Measurements from ENCODE around the gene ACAP3. TPM values are rescaled to one million over a fixed set of nuclear protein-coding genes. Genes with fewer than 3 reads are reported as not detected.

Gene ACAP3
- total RNA-seq, 1 donor from 2014 or later = 10.7 TPM

DNA sequence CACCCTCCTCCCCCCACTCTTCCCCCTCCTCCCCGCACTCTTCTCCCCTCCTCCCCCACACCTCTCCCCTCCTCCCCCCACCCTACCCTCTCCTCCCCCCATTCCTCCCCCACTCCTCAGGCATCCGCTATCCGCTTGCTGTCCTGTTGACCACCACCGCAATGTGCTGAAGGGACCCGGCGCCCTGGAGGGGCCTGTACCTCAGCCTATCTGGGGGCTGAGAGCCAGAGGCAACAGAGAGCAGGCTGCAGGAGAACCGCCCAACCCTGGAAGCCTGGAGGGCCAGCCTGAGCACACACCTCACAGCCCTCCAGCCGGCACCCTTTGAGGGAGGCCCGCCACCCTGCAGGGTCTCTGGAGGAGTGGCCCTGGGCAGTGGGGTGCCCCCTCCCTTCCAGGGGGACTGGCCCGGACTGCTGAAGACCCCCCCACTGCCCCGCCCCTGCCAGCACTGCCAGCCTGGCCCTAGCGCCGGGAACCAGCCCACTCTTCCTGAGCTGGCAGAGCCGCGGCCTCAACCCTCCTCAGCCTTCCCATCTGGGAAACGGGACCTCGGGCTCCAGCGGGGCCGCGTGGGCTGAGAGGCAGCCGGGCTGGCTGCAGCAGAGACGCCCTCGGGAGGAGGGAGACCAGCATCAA, 62.4 kb downstream of the ACAP3 start:
- H3F3A ChIP-seq (ENCODE audit: low read depth) = peaks cover 5% of the 10 kb centered on the region
- peaks cover 30% of the 10 kb centered on the region for H3K27me3 ChIP-seq
- no peaks in the 10 kb centered on the region for H3K9me3 ChIP-seq (ENCODE audit: low read depth)
- H2AFZ ChIP-seq (replicated peaks) = no peak overlapping the region
- no peaks in the 10 kb centered on the region for H3K79me2 ChIP-seq (ENCODE audit: low read depth)
- peak; percentile 31 for DNase-seq (ENCODE audit: low spot score)
- H4K20me1 ChIP-seq (ENCODE audit: low read depth) = peaks cover 19% of the 10 kb centered on the region
- H3K9ac ChIP-seq = no peak overlapping the region
- H3K27ac Mint-ChIP-seq = no peak overlapping the region
- no peaks in the 10 kb centered on the region for H3K9me3 Mint-ChIP-seq
- H3K4me3 ChIP-seq = no peak overlapping the region
- H3K4me1 Mint-ChIP-seq = no peaks in the 10 kb centered on the region
- no peak overlapping the region for H3K27ac ChIP-seq
- no peaks in the 10 kb centered on the region for H3K36me3 Mint-ChIP-seq
- peaks cover 5% of the 10 kb centered on the region for H3K4me1 ChIP-seq
- H3K4me2 ChIP-seq = no peak overlapping the region
- H3K27me3 Mint-ChIP-seq (ENCODE audit: insufficient read depth, low read depth) = peaks cover 4% of the 10 kb centered on the region
- no peaks in the 10 kb centered on the region for H3K36me3 ChIP-seq
- no peak for TF ChIP-seq EZH2 (IDR thresholded peaks at IDR 0.05)
- no peak for TF ChIP-seq EZH2phosphoT487 (IDR thresholded peaks at IDR 0.05)
- no peak for TF ChIP-seq CTCF (IDR thresholded peaks at IDR 0.05)
- no peak overlapping the region for H3K4me3 Mint-ChIP-seq

DNA sequence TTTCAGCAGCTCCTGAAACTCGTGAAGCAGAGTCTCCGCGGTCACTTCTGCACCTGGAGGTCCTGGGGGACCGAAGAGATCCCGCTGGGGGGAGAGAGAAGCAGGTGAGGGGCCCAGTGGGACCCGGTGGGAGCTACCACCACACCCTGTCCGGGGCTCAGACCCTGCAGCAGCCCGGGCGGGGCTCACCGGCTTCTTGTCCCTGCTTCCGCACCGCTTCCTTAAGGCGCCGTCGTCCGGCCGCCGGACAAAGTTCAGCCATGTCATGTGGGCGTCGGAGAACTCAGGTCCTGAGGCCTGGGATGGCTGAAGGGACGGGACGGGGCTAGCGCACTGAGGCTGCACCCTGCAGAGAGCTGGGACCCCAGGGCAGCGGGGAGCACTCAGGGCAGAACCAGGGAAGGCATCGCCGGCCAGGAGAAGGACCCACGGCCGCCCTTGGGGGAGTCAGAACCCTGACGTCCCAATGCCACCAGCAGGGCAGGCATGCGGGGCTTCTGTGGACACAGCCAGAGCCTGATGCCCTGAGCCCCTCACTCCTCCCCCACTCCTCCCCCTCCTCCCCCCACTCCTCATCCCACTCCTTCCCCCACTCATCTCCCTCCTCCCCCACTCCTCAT, 63.4 kb downstream of the ACAP3 start:
- Histone ChIP-seq H3K27ac (no peak overlapping the region), H3K4me1 (peaks cover 14% of the 10 kb centered on the region), H3K4me2 (no peak overlapping the region), H3K4me3 (no peak overlapping the region), H2AFZ (replicated peaks) (no peak overlapping the region), H3K27me3 (peaks cover 30% of the 10 kb centered on the region), H3K36me3 (no peaks in the 10 kb centered on the region), H3K9me3 (ENCODE audit: low read depth) (no peaks in the 10 kb centered on the region), H3F3A (ENCODE audit: low read depth) (peaks cover 5% of the 10 kb centered on the region), H3K9ac (no peak overlapping the region), H3K79me2 (ENCODE audit: low read depth) (no peaks in the 10 kb centered on the region), H4K20me1 (ENCODE audit: low read depth) (peaks cover 19% of the 10 kb centered on the region)
- Mint-ChIP-seq H3K4me1 (no peaks in the 10 kb centered on the region), H3K27me3 (ENCODE audit: insufficient read depth, low read depth) (peaks cover 4% of the 10 kb centered on the region), H3K27ac (no peak overlapping the region), H3K4me3 (no peak overlapping the region), H3K36me3 (no peaks in the 10 kb centered on the region), H3K9me3 (no peaks in the 10 kb centered on the region)
- peak; percentile 54 for DNase-seq (ENCODE audit: low spot score)
- TF ChIP-seq EZH2 (IDR thresholded peaks at IDR 0.05) = no peak
- TF ChIP-seq CTCF (IDR thresholded peaks at IDR 0.05) = no peak

- Mint-ChIP-seq H3K4me3 (no peak overlapping the region), H3K27ac (no peak overlapping the region)
Observed at GRCh38 chr1:1243807-1244191, 63.9 kb downstream of the ACAP3 start.

More at GRCh38 chr1:1243807-1244191, 63.9 kb downstream of the ACAP3 start:
- Histone ChIP-seq H3K9ac (no peak overlapping the region), H3K27me3 (peaks cover 30% of the 10 kb centered on the region), H3K36me3 (no peaks in the 10 kb centered on the region), H3K79me2 (ENCODE audit: low read depth) (no peaks in the 10 kb centered on the region), H3F3A (ENCODE audit: low read depth) (peaks cover 5% of the 10 kb centered on the region), H3K27ac (no peak overlapping the region), H3K4me3 (no peak overlapping the region), H4K20me1 (ENCODE audit: low read depth) (peaks cover 19% of the 10 kb centered on the region), H3K4me2 (no peak overlapping the region), H3K4me1 (peaks cover 14% of the 10 kb centered on the region), H2AFZ (replicated peaks) (no peak overlapping the region), H3K9me3 (ENCODE audit: low read depth) (no peaks in the 10 kb centered on the region)
- TF ChIP-seq CTCF (IDR thresholded peaks at IDR 0.05) (no peak), EZH2 (IDR thresholded peaks at IDR 0.05) (no peak), EZH2phosphoT487 (IDR thresholded peaks at IDR 0.05) (no peak)
- Mint-ChIP-seq H3K27me3 (ENCODE audit: insufficient read depth, low read depth) (peaks cover 4% of the 10 kb centered on the region), H3K36me3 (no peaks in the 10 kb centered on the region), H3K9me3 (no peaks in the 10 kb centered on the region), H3K4me1 (peaks cover 3% of the 10 kb centered on the region)
- peak; percentile 41 for DNase-seq (ENCODE audit: low spot score)

All from neural progenitor cell (in vitro differentiated cells).